ENCODE measurements around the gene NELL2.
"Not testable (repeated sequence)": the region's sequence is repeated elsewhere in the genome, so short reads cannot be mapped to it uniquely, and the experiment has no call there.

NELL2 gene

GRCh38 chr12:44708218-44708617 is 167.9 kb downstream of the NELL2 start:
- no peak for DNase-seq (ENCODE audit: low read depth)
- H3K4me3 ChIP-seq (ENCODE audit: low read depth, low read length), result no peak overlapping the region
- no peak for TF ChIP-seq CTCF (IDR thresholded peaks at IDR 0.05; ENCODE audit: insufficient read depth, low read depth, low read length, missing control alignments)

GRCh38 chr12:44703182-44703910 is 172.8 kb downstream of the NELL2 start:
- no peak overlapping the region for H3K4me3 ChIP-seq (ENCODE audit: low read depth, low read length)
- no peak for TF ChIP-seq CTCF (IDR thresholded peaks at IDR 0.05; ENCODE audit: insufficient read depth, low read depth, low read length, missing control alignments)
- no peak for DNase-seq (ENCODE audit: low read depth)

DNA sequence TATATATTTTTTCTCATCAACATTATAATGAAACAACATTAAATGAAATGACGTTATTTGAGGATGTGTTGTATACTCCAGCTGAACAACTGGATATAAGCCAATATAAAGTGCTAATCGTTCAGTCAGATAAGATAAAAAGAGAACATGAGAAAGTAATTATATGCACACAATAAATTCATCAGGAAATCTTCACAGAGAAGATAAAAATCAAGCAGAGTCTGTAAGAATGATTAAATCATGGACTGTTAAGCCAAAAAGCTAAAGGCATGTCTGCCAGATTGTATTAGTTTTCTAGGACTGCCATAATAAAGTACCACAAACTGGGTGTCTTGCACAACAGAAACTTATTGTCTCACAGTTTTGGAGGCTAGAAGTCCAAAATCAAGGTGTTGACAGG is 178.6 kb downstream of the NELL2 start:
- no peak for DNase-seq (ENCODE audit: low read depth)
- TF ChIP-seq CTCF (IDR thresholded peaks at IDR 0.05; ENCODE audit: insufficient read depth, low read depth, low read length, missing control alignments), result no peak

DNA sequence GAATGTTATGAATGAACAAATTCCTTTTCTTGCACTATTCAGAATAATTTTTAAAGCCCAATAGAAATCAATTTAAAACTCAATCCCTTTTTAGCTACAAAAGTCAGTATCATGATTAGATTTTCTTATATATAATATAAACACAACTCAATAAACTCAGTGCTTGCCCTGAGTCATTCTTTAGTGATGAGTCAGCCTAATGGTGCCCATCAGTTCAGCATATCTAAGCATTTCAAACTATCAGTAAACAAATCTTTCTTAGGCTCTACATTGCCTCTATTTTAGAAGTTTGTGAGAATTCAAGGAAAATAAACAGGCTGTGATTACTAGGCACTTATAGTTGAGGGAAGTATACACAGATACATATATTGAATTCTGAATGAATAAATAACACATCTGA is 179.6 kb downstream of the NELL2 start:
- H3K4me3 ChIP-seq (ENCODE audit: low read depth, low read length), result no peak overlapping the region
- TF ChIP-seq CTCF (IDR thresholded peaks at IDR 0.05; ENCODE audit: insufficient read depth, low read depth, low read length, missing control alignments), result no peak
- no peak for DNase-seq (ENCODE audit: low read depth)

More for the DNA sequence above, 178.6 kb downstream of the NELL2 start:
- no peak overlapping the region for H3K4me3 ChIP-seq (ENCODE audit: low read depth, low read length)

GRCh38 chr12:44694017-44694416 is 182.1 kb downstream of the NELL2 start:
- TF ChIP-seq CTCF (IDR thresholded peaks at IDR 0.05; ENCODE audit: insufficient read depth, low read depth, low read length, missing control alignments), result no peak
- no peak for DNase-seq (ENCODE audit: low read depth)
- H3K4me3 ChIP-seq (ENCODE audit: low read depth, low read length), result no peak overlapping the region

DNA sequence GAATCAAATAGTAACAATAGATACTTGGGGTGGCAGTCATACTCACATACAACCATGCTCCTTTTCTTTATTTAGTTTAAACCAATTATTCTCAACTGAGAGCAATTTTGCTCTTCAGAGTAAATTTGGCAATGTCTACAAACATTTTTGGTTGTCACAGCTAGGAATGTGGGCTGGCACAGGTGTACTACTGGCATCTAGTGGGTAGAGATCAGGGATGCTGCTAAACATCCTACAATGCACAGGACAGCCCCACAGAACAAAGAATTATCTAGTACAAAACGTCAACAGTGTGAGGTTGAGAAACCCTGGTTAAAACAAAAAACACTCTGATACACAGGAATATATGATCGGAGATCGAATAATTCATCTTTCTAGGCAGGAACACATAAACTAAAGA is 186.5 kb downstream of the NELL2 start:
- no peak overlapping the region for H3K4me3 ChIP-seq (ENCODE audit: low read depth, low read length)
- no peak for DNase-seq (ENCODE audit: low read depth)
- no peak for TF ChIP-seq CTCF (IDR thresholded peaks at IDR 0.05; ENCODE audit: insufficient read depth, low read depth, low read length, missing control alignments)

DNA sequence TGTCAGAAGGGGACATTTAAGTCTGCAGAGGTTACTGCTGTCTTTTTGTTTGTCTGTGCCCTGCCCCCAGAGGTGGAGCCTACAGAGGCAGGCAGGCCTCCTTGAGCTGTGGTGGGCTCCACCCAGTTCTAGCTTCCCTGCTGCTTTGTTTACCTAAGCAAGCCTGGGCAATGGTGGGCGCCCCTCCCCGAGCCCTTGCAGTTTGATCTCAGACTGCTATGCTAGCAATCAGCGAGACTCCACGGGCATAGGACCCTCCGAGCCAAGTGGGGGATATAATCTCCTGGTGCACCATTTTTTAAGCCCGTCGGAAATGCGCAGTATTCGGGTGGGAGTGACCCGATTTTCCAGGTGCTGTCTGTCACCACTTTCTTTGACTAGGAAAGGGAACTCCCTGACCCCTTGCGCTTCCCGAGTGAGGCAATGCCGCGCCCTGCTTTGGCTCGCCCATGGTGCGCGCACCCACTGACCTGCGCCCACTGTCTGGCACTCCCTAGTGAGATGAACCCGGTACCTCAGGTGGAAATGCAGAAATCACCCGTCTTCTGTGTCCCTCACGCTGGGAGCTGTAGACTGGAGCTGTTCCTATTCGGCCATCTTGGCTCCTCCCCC is 189.2 kb downstream of the NELL2 start:
- DNase-seq (ENCODE audit: low read depth); H3K4me3 ChIP-seq (ENCODE audit: low read depth, low read length): not testable (repeated sequence)
